Left lung (tissue), 14 donors: Measurements from ENCODE around the gene FBXL5. TPM values are rescaled to one million over a fixed set of nuclear protein-coding genes. Genes with fewer than 3 reads are reported as not detected.

Experiments used
- ATAC-seq: fragments of 200-7000 bp; cut with Tn5 transposase; one replicate; pipeline ENCODE4 v1.9.1; 2020; ENCODE audit warnings: moderate library complexity
- DNase-seq, 4 donors: peaks; one replicate each; pipeline ENCODE4 v3.0.0-alpha.2; 2013 to 2020
- H3K27ac ChIP-seq, 2 donors: fragments of 200-600 bp; sonication (generic) in 1 of 2; one replicate each; pipeline versions ENCODE4 v1.5.0 to v1.8.0; 2020 to 2021
- H3K27me3 ChIP-seq, 2 donors: fragments of 200-600 bp; sonication (generic) in 1 of 2; one replicate each; pipeline versions ENCODE4 v1.5.0 to v1.8.0; 2020 to 2021
- H3K36me3 ChIP-seq, 2 donors: fragments of 200-600 bp; sonication (generic) in 1 of 2; one replicate each; pipeline versions ENCODE4 v1.5.0 to v1.8.0; 2020 to 2021
- H3K4me1 ChIP-seq, 2 donors: fragments of 200-600 bp; one replicate each; pipeline ENCODE4 v1.8.0; 2021
- H3K4me3 ChIP-seq, 2 donors: fragments of 200-600 bp; sonication (generic) in 1 of 2; one replicate each; pipeline versions ENCODE4 v1.5.0 to v1.8.0; 2020 to 2021; ENCODE audit warnings: mild to moderate bottlenecking in 1 of 2
- H3K9me3 ChIP-seq, 2 donors: fragments of 200-600 bp; sonication (generic) in 1 of 2; one replicate each; pipeline versions ENCODE4 v1.5.0 to v1.8.0; 2020 to 2021
- CTCF ChIP-seq, 2 donors: fragments of 200-600 bp; sonication (generic) in 1 of 2; IDR thresholded peaks; one replicate each; pipeline versions ENCODE4 v1.5.0 to v1.8.0; 2021; ENCODE audit warnings: antibody characterized with exemption in 2 of 2
- intact Hi-C, 2 donors: fragments of 100-400 bp; cut with DNase I; formaldehyde crosslinking; loops; one replicate each; pipeline versions ENCODE4 v1.11.2 to v1.14.2; 2022
- long read RNA-seq, 12 donors: library from polyadenylated mRNA in 2 of 12; unstranded in 2 of 12; transcript quantifications; one replicate each; pipeline ENCODE4 v2.0.0 and lab custom pipeline, GENCODE V29; 2019 to 2026
- polyA plus RNA-seq, 6 donors: library from polyadenylated mRNA; unstranded; fragments of 120-200 nt; gene quantifications; one replicate each; pipeline ENCODE4 v1.2.1, GENCODE V29; 2013; ENCODE audit not compliant: insufficient read length in 6 of 6
- total RNA-seq, 2 donors: library from RNA; stranded (reverse); fragmentation: NEBNext Ultra II Directional; extraction: Animal tissue kit (Norgen Biotek cat#: 25700); gene quantifications; one replicate each; pipeline ENCODE4 v1.2.1, GENCODE V29; 2021
- donor health status: DM: no; HTN: yes; CAD: no.
- donor health status: DM: no; HTN: no; CAD: no.

Gene FBXL5
- total RNA-seq, result 100 to 1,000 TPM in 1 of 2 donors, 10 to 100 TPM in 1; 95.3 to 121 TPM
- 100 to 1,000 TPM in 3 of 6 donors, 10 to 100 TPM in 3; 91.9 to 103 (median 101) TPM for polyA plus RNA-seq
- long read RNA-seq, donor 1, transcript FBXL5-201 (11 exons, 3,385 nt), result major isoform, 16 of 88 reads
- long read RNA-seq, donor 1, partial matches to known transcripts, result 54 of 88 reads
- long read RNA-seq, donor 1, other reads (novel, unspliced or antisense), result 13 of 88 reads
- long read RNA-seq, donor 2, transcript FBXL5-201 (11 exons, 3,385 nt), result major isoform, 12 of 36 reads
- long read RNA-seq, donor 2, partial matches to known transcripts, result 6 of 36 reads
- long read RNA-seq, donor 2, other reads (novel, unspliced or antisense), result 14 of 36 reads
- long read RNA-seq, donor 3, transcript FBXL5-201 (11 exons, 3,385 nt), result major isoform, 14 of 27 reads
- long read RNA-seq, donor 3, partial matches to known transcripts, result 12 of 27 reads
- long read RNA-seq, donor 3, other reads (novel, unspliced or antisense), result 0 of 27 reads
- long read RNA-seq, donor 4, transcript FBXL5-201 (11 exons, 3,385 nt), result major isoform, 9 of 21 reads
- long read RNA-seq, donor 4, partial matches to known transcripts, result 5 of 21 reads
- long read RNA-seq, donor 4, other reads (novel, unspliced or antisense), result 7 of 21 reads
- long read RNA-seq, donor 5, transcript FBXL5-201 (11 exons, 3,385 nt), result major isoform, 10 of 49 reads
- long read RNA-seq, donor 5, partial matches to known transcripts, result 27 of 49 reads
- long read RNA-seq, donor 5, other reads (novel, unspliced or antisense), result 5 of 49 reads
- long read RNA-seq, donor 6, transcript FBXL5-201 (11 exons, 3,385 nt), result major isoform, 11 of 28 reads
- long read RNA-seq, donor 6, partial matches to known transcripts, result 0 of 28 reads
- long read RNA-seq, donor 6, other reads (novel, unspliced or antisense), result 15 of 28 reads
- long read RNA-seq, donor 7, transcript FBXL5-201 (11 exons, 3,385 nt), result major isoform, 9 of 22 reads
- long read RNA-seq, donor 7, partial matches to known transcripts, result 0 of 22 reads
- long read RNA-seq, donor 7, other reads (novel, unspliced or antisense), result 9 of 22 reads
- long read RNA-seq, donor 8, transcript FBXL5-201 (11 exons, 3,385 nt), result major isoform, 19 of 22 reads
- long read RNA-seq, donor 8, partial matches to known transcripts, result 0 of 22 reads
- long read RNA-seq, donor 8, other reads (novel, unspliced or antisense), result 0 of 22 reads
- long read RNA-seq, donor 9, result 0 reads
- long read RNA-seq, donor 10, partial matches to known transcripts, result 4 of 9 reads
- long read RNA-seq, donor 10, other reads (novel, unspliced or antisense), result 4 of 9 reads
- long read RNA-seq, donor 11, transcript FBXL5-201 (11 exons, 3,385 nt), result major isoform, 14 of 55 reads
- long read RNA-seq, donor 11, partial matches to known transcripts, result 31 of 55 reads
- long read RNA-seq, donor 11, other reads (novel, unspliced or antisense), result 9 of 55 reads
- long read RNA-seq, donor 12, transcript FBXL5-201 (11 exons, 3,385 nt), result major isoform, 8 of 28 reads
- long read RNA-seq, donor 12, partial matches to known transcripts, result 15 of 28 reads
- long read RNA-seq, donor 12, other reads (novel, unspliced or antisense), result 0 of 28 reads

- Histone ChIP-seq H3K27ac (peak within 1 kb of the TSS; percentile 99 to 100), H3K36me3 (no peaks in the 10 kb centered on the region), H3K4me1 (peaks cover 32 to 88% of the 10 kb centered on the region in 2 donors), H3K4me3 (peak within 1 kb of the TSS; percentile 59 to 79), H3K27me3 (no peaks in the 10 kb centered on the region), H3K9me3 (no peaks in the 10 kb centered on the region)
- TF ChIP-seq CTCF (IDR thresholded peaks at IDR 0.05), result no peak
- DNase-seq (peak; percentile 77 to 95 (median 89)), ATAC-seq (peak; percentile 78)
- intact Hi-C loops, result loop anchor here in 1 of 2 donors (10.0 kb wide), 1 partner anchor 171 kb away; no protein-coding TSS in a partner anchor
Measured at GRCh38 chr4:15655223-15656037, at the start of gene FBXL5. Gene FBXL5 (minus strand): TSS chr4:15655357. CDS start chr4:15655287, 70 bp downstream.

GRCh38 chr4:15704129-15704528, 49.0 kb upstream of the FBXL5 start:
- Histone ChIP-seq H3K36me3 (no peaks in the 10 kb centered on the region), H3K27ac (no peak overlapping the region), H3K9me3 (no peaks in the 10 kb centered on the region), H3K27me3 (peaks cover 0 to 9% of the 10 kb centered on the region in 2 donors), H3K4me3 (no peak overlapping the region), H3K4me1 (peaks cover 4 to 24% of the 10 kb centered on the region in 2 donors)
- TF ChIP-seq CTCF (IDR thresholded peaks at IDR 0.05), result no peak
- DNase-seq (no peak), ATAC-seq (no peak)
- intact Hi-C loops, result no loop called here

GRCh38 chr4:15703439-15703838, 48.3 kb upstream of the FBXL5 start:
- ATAC-seq, result no peak
- peak overlapping the region in 1 of 2 donors; percentile 87 for H3K27ac ChIP-seq

More at GRCh38 chr4:15703439-15703838, 48.3 kb upstream of the FBXL5 start:
- Histone ChIP-seq H3K36me3 (no peaks in the 10 kb centered on the region), H3K4me3 (peak overlapping the region in 1 of 2 donors; percentile 44), H3K4me1 (peaks cover 4 to 24% of the 10 kb centered on the region in 2 donors), H3K27me3 (peaks cover 0 to 9% of the 10 kb centered on the region in 2 donors), H3K9me3 (no peaks in the 10 kb centered on the region)
- no peak for TF ChIP-seq CTCF (IDR thresholded peaks at IDR 0.05)
- intact Hi-C loops, result no loop called here
- no peak for DNase-seq
